Gastroesophageal sphincter (tissue), 4 donors: ENCODE data around the gene SSUH2. TPM values are rescaled to one million over a fixed set of nuclear protein-coding genes. Genes with fewer than 3 reads are reported as not detected.

ENCODE experiments used
- ATAC-seq: fragments of 150-250 bp; one replicate; pipeline ENCODE4 v1.9.1; 2016; ENCODE audit warnings: mild to moderate bottlenecking, moderate library complexity
- H3K27ac ChIP-seq, 4 donors: fragments of 200-600 bp; sonication (generic) in 3 of 4; 1 replicate in 3 of 4; 2 replicates in 1 of 4; pipeline ENCODE4 v1.5.1; 2016 to 2019
- H3K27me3 ChIP-seq: fragments of 200-600 bp; sonication (generic); one replicate; pipeline ENCODE4 v1.5.1; 2019
- H3K36me3 ChIP-seq, 2 donors: fragments of 200-600 bp; sonication (generic); one replicate each; pipeline ENCODE4 v1.5.1; 2019; ENCODE audit warnings: control low read depth in 1 of 2
- H3K4me1 ChIP-seq, 3 donors: fragments of 200-600 bp; sonication (generic); 1 replicate in 2 of 3; 2 replicates in 1 of 3; pipeline ENCODE4 v1.5.1; 2016 to 2019; ENCODE audit warnings: control low read depth in 2 of 3
- H3K4me3 ChIP-seq, 2 donors: fragments of 200-600 bp; sonication (generic); one replicate each; pipeline ENCODE4 v1.5.1; 2019; ENCODE audit warnings: mild to moderate bottlenecking in 1 of 2, moderate library complexity in 1 of 2
- H3K9me3 ChIP-seq, 3 donors: fragments of 200-600 bp; sonication (generic); one replicate each; pipeline ENCODE4 v1.5.1; 2017 to 2019; ENCODE audit warnings: control low read depth in 2 of 3
- EP300 ChIP-seq: sonication (generic); formaldehyde crosslinking; IDR thresholded peaks from one replicate; pipeline ENCODE4 v1.6.1; 2017; ENCODE audit warnings: antibody characterized with exemption, mild to moderate bottlenecking
- POLR2A ChIP-seq, 2 donors: fragments of 450-650 bp; IDR thresholded peaks; one replicate each; pipeline ENCODE4 v1.6.1; 2017; ENCODE audit warnings: antibody characterized with exemption in 2 of 2, mild to moderate bottlenecking in 2 of 2, moderate library complexity in 1 of 2
- POLR2AphosphoS5 ChIP-seq: sonication (generic); formaldehyde crosslinking; IDR thresholded peaks from one replicate; pipeline ENCODE4 v1.6.1; 2017; ENCODE audit warnings: antibody characterized with exemption
- WGBS, 2 donors: methylation state at CpG; one replicate each; pipeline ENCODE4 v1.1.5; 2018; ENCODE audit warnings: low coverage in 1 of 2; 5-methylcytosine and 5-hydroxymethylcytosine counted together
- total RNA-seq, 4 donors: library from RNA; depleted of rRNA; stranded (reverse); fragments of >200 nt; gene quantifications; one replicate each; pipeline ENCODE4 v1.1.0, GENCODE V29; 2016
- TF ChIP-seq, protein P1 (sequence below), 4 experiments: fragments of 200-600 bp in 2 of 4; fragments of 450-650 bp in 2 of 4; sonication (generic) in 1 of 4; IDR thresholded peaks; one replicate each; pipeline ENCODE4 v1.5.1; 2017 to 2019; ENCODE audit warnings: antibody characterized with exemption in 4 of 4, mild to moderate bottlenecking in 2 of 4, moderate library complexity in 2 of 4

Gene SSUH2
- total RNA-seq, 4 donors from 2014 or later, result 0.27 to 3.8 TPM; not detected in 2

DNA sequence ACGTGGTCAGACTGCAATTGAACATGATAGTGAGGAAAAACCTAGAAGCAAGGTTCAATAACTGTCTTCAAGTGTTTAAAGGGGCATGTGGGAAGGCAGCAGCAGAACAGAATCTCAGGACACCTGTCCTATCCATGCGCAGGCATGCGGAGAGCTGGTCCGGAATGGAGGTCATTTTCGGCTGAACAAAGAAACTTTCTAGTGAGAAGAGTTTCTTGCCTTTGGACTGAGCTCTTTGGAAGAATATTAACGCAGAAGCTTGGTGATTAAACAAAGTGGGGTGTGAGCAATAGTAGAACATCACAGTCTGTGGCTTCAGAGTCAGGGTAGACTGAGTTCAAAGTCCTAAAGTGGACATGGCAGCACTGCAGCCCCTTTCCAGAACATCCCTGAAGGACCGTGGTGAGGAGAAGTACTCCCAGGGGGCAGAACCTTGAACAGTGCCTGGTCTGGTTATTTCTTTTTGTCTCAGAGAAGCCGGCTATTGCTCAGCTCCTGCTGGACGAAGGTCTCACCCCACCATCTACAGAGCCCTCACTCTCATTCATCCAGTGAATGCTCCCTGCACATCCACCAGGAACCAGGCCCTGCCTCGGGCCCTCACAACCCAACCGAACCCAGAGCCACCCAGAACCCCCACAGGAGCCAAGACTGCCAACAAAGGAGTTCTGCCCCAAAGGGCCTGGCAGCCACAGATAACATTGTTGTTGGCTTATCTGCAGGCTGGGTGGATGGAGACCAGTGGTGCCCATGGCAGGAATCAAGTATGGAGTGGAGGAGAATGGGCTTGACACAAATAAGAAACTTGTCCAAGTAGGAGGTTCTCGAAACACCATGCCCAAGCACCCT is 2.8 kb upstream of the SSUH2 start:
- Histone ChIP-seq H3K4me1 (no peaks in the 10 kb centered on the region), H3K36me3 (no peaks in the 10 kb centered on the region), H3K4me3 (no peak overlapping the region), H3K27me3 (no peaks in the 10 kb centered on the region), H3K9me3 (no peaks in the 10 kb centered on the region), H3K27ac (no peak overlapping the region)
- 87 to 100% methylated on average over 7 to 9 of the region's 12 CpGs for WGBS, 2 donors
- ATAC-seq, result no peak
- TF ChIP-seq POLR2A (IDR thresholded peaks at IDR 0.05) (no peak), POLR2AphosphoS5 (no peak), EP300 (no peak)
- TF ChIP-seq, protein P1, sequence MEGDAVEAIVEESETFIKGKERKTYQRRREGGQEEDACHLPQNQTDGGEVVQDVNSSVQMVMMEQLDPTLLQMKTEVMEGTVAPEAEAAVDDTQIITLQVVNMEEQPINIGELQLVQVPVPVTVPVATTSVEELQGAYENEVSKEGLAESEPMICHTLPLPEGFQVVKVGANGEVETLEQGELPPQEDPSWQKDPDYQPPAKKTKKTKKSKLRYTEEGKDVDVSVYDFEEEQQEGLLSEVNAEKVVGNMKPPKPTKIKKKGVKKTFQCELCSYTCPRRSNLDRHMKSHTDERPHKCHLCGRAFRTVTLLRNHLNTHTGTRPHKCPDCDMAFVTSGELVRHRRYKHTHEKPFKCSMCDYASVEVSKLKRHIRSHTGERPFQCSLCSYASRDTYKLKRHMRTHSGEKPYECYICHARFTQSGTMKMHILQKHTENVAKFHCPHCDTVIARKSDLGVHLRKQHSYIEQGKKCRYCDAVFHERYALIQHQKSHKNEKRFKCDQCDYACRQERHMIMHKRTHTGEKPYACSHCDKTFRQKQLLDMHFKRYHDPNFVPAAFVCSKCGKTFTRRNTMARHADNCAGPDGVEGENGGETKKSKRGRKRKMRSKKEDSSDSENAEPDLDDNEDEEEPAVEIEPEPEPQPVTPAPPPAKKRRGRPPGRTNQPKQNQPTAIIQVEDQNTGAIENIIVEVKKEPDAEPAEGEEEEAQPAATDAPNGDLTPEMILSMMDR (IDR thresholded peaks at IDR 0.05), result no peak

DNA sequence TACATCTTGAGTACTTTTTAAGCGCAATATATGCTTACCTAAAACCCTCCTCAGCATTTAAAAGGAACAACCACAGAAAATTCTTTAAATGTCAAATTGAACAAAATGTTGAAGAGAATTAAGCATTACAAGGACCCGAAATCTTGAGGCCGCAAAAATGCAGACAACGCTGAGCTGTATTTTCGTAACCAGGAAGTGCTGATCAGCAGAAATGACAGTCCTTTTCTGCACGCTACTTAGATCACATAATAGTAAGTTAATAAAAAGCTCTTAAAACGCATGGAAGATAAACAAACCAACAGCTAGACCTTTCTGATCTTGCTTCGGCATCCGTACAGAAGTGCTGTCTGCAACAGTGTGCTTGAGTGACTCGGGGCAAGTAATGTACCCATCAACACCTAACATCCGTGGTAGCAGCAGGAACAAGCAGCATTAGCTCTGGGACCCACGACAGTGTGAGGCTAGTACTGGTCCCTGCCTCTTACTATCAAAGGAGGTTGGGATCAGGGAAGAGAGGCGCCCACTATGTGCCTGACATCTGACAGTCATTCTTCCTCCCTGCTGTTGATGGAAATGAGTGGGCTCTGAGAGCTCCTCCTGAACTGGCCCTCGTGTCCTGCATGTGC is 1.8 kb upstream of the SSUH2 start:
- ATAC-seq, result no peak
- no peaks in the 10 kb centered on the region for H3K27me3 ChIP-seq
- WGBS, 2 donors, result 86 to 91% methylated on average over 12 of the region's 14 CpGs
- no peak overlapping the region for H3K4me3 ChIP-seq
- H3K36me3 ChIP-seq, result no peaks in the 10 kb centered on the region
- TF ChIP-seq EP300, result no peak
- TF ChIP-seq, protein P1 (IDR thresholded peaks at IDR 0.05), result no peak
- H3K4me1 ChIP-seq, result no peaks in the 10 kb centered on the region
- no peak overlapping the region for H3K27ac ChIP-seq
- H3K9me3 ChIP-seq, result no peaks in the 10 kb centered on the region

DNA sequence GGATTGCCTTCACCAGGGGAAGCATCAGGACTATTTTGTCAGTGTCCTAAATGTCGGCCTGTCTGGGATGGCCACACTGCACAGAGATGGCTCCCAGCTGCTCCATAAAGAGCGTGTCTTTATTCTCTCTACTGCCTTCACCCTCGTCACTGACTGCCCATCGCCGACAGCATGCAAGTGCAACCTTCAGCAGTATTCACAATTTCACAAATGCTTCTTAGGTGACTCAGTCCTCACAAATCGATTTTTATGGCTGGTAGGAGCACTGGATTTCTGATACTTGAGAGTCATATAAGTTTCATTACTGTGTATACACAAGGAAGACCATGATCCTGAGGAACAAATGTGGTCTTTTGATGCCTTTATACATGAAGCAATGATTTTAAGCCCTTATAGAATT is 1.1 kb upstream of the SSUH2 start:
- Histone ChIP-seq H3K27me3 (no peaks in the 10 kb centered on the region), H3K4me3 (no peak overlapping the region), H3K4me1 (no peaks in the 10 kb centered on the region), H3K36me3 (no peaks in the 10 kb centered on the region), H3K27ac (no peak overlapping the region), H3K9me3 (no peaks in the 10 kb centered on the region)
- no peak for ATAC-seq
- no peak for TF ChIP-seq POLR2A (IDR thresholded peaks at IDR 0.05)
- no peak for TF ChIP-seq EP300
- TF ChIP-seq, protein P1 (IDR thresholded peaks at IDR 0.05), result no peak
- no peak for TF ChIP-seq POLR2AphosphoS5
- 86 to 94% methylated on average over 6 of the region's 6 CpGs for WGBS, 2 donors

DNA sequence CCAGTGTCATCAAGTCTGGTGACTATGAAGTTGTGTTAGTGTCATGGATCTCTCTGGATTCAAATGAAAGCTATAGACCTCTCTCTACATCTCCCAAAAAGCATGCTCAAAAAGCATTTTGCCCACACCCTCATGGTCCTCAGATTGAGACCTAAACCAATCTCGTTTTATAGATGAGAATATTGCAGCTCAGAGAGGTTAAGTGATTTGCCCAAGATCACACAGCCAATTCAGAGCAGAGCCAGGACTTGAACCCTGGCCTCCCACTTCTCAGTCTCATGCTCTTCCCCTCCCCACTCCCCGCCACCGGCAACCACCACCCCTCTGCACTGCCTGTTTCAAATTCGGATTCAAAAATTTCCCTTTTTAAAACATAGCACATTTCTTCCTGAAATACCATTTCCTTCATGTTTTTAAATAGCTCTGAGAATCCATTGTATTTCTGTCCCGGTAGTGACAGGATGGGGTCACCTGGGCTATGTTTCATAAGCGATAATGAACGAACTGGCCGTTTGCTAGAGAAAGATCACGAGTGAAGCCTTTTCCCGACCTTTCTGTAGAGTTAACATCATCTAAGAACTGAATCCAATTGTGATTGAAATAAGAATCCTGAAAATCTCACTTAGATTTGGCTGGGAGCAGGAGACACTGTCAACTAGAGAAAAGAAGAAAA is 769 bp downstream of the SSUH2 start:
- WGBS, 2 donors, result 49 to 54% methylated on average over 7 to 9 of the region's 10 CpGs
- no peaks in the 10 kb centered on the region for H3K4me1 ChIP-seq
- no peak for ATAC-seq
- no peaks in the 10 kb centered on the region for H3K9me3 ChIP-seq
- H3K27ac ChIP-seq, result no peak overlapping the region
- no peak for TF ChIP-seq POLR2A (IDR thresholded peaks at IDR 0.05)
- TF ChIP-seq, protein P1 (IDR thresholded peaks at IDR 0.05), result no peak
- no peak for TF ChIP-seq POLR2AphosphoS5
- no peak for TF ChIP-seq EP300
- no peaks in the 10 kb centered on the region for H3K27me3 ChIP-seq
- no peak overlapping the region for H3K4me3 ChIP-seq
- no peaks in the 10 kb centered on the region for H3K36me3 ChIP-seq
